Activated CD4-positive, alpha-beta T cell treated with anti-CD3 and anti-CD28 coated beads for 4 hours (primary cell): ENCODE measurements around the gene SHH.
"Not testable (repeated sequence)": the region's sequence is repeated elsewhere in the genome, so short reads cannot be mapped to it uniquely, and the experiment has no call there.

ENCODE experiments used
- DNase-seq, 2 donors: peaks; one replicate each; pipeline ENCODE4 v3.0.0-alpha.2; 2020

SHH gene

GRCh38 chr7:155842496-155843265, 30.4 kb upstream of the SHH start:
- DNase-seq = no peak

GRCh38 chr7:155840909-155841308, 28.6 kb upstream of the SHH start:
- no peak for DNase-seq

GRCh38 chr7:155840262-155840885, 28.1 kb upstream of the SHH start:
- DNase-seq = no peak

GRCh38 chr7:155839461-155839860, 27.2 kb upstream of the SHH start:
- DNase-seq = no peak

- not testable (repeated sequence) for DNase-seq
Measured at GRCh38 chr7:155838312-155838711, 26.0 kb upstream of the SHH start.

- DNase-seq = no peak
Measured at GRCh38 chr7:155837126-155837479, 24.8 kb upstream of the SHH start.

- DNase-seq = no peak
Measured at GRCh38 chr7:155836216-155837125, 24.2 kb upstream of the SHH start.

GRCh38 chr7:155835446-155836215, 23.4 kb upstream of the SHH start:
- DNase-seq = no peak

- DNase-seq = no peak
Measured at GRCh38 chr7:155834486-155835048, 22.3 kb upstream of the SHH start.

GRCh38 chr7:155833651-155834050, 21.4 kb upstream of the SHH start:
- no peak for DNase-seq

GRCh38 chr7:155832581-155832981, 20.3 kb upstream of the SHH start:
- DNase-seq = no peak

GRCh38 chr7:155831807-155832524, 19.7 kb upstream of the SHH start:
- DNase-seq = no peak

GRCh38 chr7:155830961-155831806, 18.9 kb upstream of the SHH start:
- no peak for DNase-seq

- no peak for DNase-seq
Measured at GRCh38 chr7:155829796-155830470, 17.7 kb upstream of the SHH start.

GRCh38 chr7:155825336-155825735, 13.1 kb upstream of the SHH start:
- DNase-seq = no peak

GRCh38 chr7:155824227-155824886, 12.1 kb upstream of the SHH start:
- DNase-seq = no peak

GRCh38 chr7:155821851-155822250, 9.6 kb upstream of the SHH start:
- no peak for DNase-seq

- no peak for DNase-seq
Measured at GRCh38 chr7:155820788-155821187, 8.5 kb upstream of the SHH start.

GRCh38 chr7:155820246-155820645, 8.0 kb upstream of the SHH start:
- no peak for DNase-seq

GRCh38 chr7:155819186-155819585, 6.9 kb upstream of the SHH start:
- no peak for DNase-seq
